H1 (cell line): ENCODE measurements around the gene LY6G5C. TPM values are rescaled to one million over a fixed set of nuclear protein-coding genes. Genes with fewer than 3 reads are reported as not detected.

Experiments
- CTCF ChIA-PET: fragments of 300-600 bp; sonication (Branson Sonifier 250); formaldehyde crosslinking; loops from one replicate; lab custom pipeline; 2021; ENCODE audit not compliant: partially characterized antibody; lab: Charles Lee
- POLR2A ChIA-PET: fragments of 300-600 bp; sonication (Branson Sonifier 250); formaldehyde crosslinking; loops from one replicate; lab custom pipeline; 2021; ENCODE audit warnings: inconsistent platforms; ENCODE audit not compliant: partially characterized antibody; lab: Charles Lee
- DNase-seq, 2 experiments: peaks; one replicate each; pipeline versions ENCODE4 v3.0.0 to v3.0.0-alpha.2; 2010 to 2022; ENCODE audit warnings: low spot score in 2 of 2, low read depth in 1 of 2, mixed read lengths in 1 of 2
- FAIRE-seq: peaks from 2 replicates; lab custom pipeline; 2011; peaks lifted over from hg19 to GRCh38; lab: Jason Lieb, UNC
- H2AFZ ChIP-seq: 2 replicates; pipeline ENCODE4 v1.8.1; 2012; ENCODE audit warnings: low read length, inconsistent platforms
- H2AK5ac ChIP-seq: 2 replicates; pipeline ENCODE4 v1.6.1; 2013; ENCODE audit warnings: low read depth, low read length
- H2BK120ac ChIP-seq: replicated peaks from 2 replicates; pipeline ENCODE3; 2013; ENCODE audit warnings: low read depth, low read length, inconsistent platforms
- H2BK12ac ChIP-seq: 2 replicates; pipeline ENCODE4 v1.6.1; 2013; ENCODE audit warnings: low read depth, low read length
- H2BK15ac ChIP-seq: 2 replicates; pipeline ENCODE4 v1.6.1; 2013; ENCODE audit warnings: low read length
- H2BK20ac ChIP-seq: 2 replicates; pipeline ENCODE4 v1.6.1; 2013; ENCODE audit warnings: low read length
- H2BK5ac ChIP-seq: 2 replicates; pipeline ENCODE4 v1.6.1; 2013; ENCODE audit warnings: low read depth, low read length
- H3K14ac ChIP-seq: 2 replicates; pipeline ENCODE4 v1.6.1; 2013; ENCODE audit warnings: inconsistent platforms; ENCODE audit not compliant: insufficient read length
- H3K18ac ChIP-seq: 2 replicates; pipeline ENCODE4 v1.6.1; 2013; ENCODE audit warnings: low read length; ENCODE audit errors: extremely low read depth
- H3K23ac ChIP-seq: 2 replicates; pipeline ENCODE4 v1.6.1; 2013; ENCODE audit warnings: inconsistent platforms; ENCODE audit not compliant: insufficient read length
- H3K23me2 ChIP-seq: 2 replicates; pipeline ENCODE4 v1.6.1; 2013; ENCODE audit warnings: low read depth, low read length
- H3K27ac ChIP-seq: 2 replicates; pipeline ENCODE4 v1.6.1; 2011; ENCODE audit warnings: low read depth, low read length, inconsistent platforms
- H3K27me3 ChIP-seq, 4 experiments: replicated peaks in 1 of 4; 1 replicate in 1 of 4; 2 replicates in 3 of 4; pipeline versions ENCODE4 v1.6.1 to v1.8.1; 2011 to 2013; ENCODE audit warnings: low read length in 3 of 4, mild to moderate bottlenecking in 3 of 4, inconsistent platforms in 2 of 4, mixed read lengths in 2 of 4, moderate library complexity in 1 of 4; ENCODE audit not compliant: control insufficient read depth in 3 of 4, insufficient read depth in 3 of 4; ENCODE audit errors: extremely low read depth in 1 of 4
- H3K36me3 ChIP-seq, 4 experiments: 2 replicates each; pipeline versions ENCODE4 v1.6.1 to v1.8.1; 2011 to 2013; ENCODE audit warnings: mild to moderate bottlenecking in 4 of 4, low read length in 3 of 4, moderate library complexity in 2 of 4, control low read depth in 1 of 4, inconsistent platforms in 1 of 4; ENCODE audit not compliant: insufficient read depth in 4 of 4, control insufficient read depth in 2 of 4
- H3K4ac ChIP-seq: replicated peaks from 2 replicates; pipeline ENCODE3; 2013; ENCODE audit warnings: low read length, low read depth, mixed read lengths, inconsistent platforms; ENCODE audit not compliant: insufficient read length
- H3K4me1 ChIP-seq, 4 experiments: replicated peaks in 1 of 4; 1 replicate in 1 of 4; 2 replicates in 3 of 4; pipeline versions ENCODE4 v1.6.1 to v1.8.1; 2011 to 2013; ENCODE audit warnings: low read length in 3 of 4, inconsistent platforms in 2 of 4, mixed read lengths in 1 of 4; ENCODE audit not compliant: insufficient read depth in 4 of 4, control insufficient read depth in 3 of 4
- H3K4me2 ChIP-seq, 2 experiments: 2 replicates each; pipeline versions ENCODE4 v1.6.1 to v1.8.1; 2011 to 2013; ENCODE audit warnings: low read depth in 2 of 2, low read length in 2 of 2, control low read depth in 1 of 2, inconsistent platforms in 1 of 2, mild to moderate bottlenecking in 1 of 2; ENCODE audit not compliant: insufficient read depth in 1 of 2
- H3K4me3 ChIP-seq, 4 experiments: fragments of 200-600, 300-600 bp in 1 of 4; sonication (generic), shearing (Covaris generic), sonication (Bioruptor Twin) in 1 of 4; 2 replicates each; pipeline versions ENCODE4 v1.5.1 to v1.8.1; 2011 to 2016; ENCODE audit warnings: low read length in 4 of 4, low read depth in 3 of 4, control low read depth in 2 of 4, inconsistent platforms in 2 of 4, mild to moderate bottlenecking in 2 of 4, mixed read lengths in 1 of 4, moderate library complexity in 1 of 4; ENCODE audit not compliant: insufficient read depth in 2 of 4; ENCODE audit errors: extremely low read depth in 1 of 4
- H3K56ac ChIP-seq: replicated peaks from 2 replicates; pipeline ENCODE3; 2013; ENCODE audit warnings: low read depth, mild to moderate bottlenecking, mixed read lengths, low read length, inconsistent platforms; ENCODE audit not compliant: insufficient read length
- H3K79me1 ChIP-seq: 2 replicates; pipeline ENCODE4 v1.6.1; 2013; ENCODE audit warnings: low read depth, low read length, control low read depth
- H3K79me2 ChIP-seq, 2 experiments: 2 replicates each; pipeline versions ENCODE4 v1.6.1 to v1.8.1; 2012 to 2013; ENCODE audit warnings: low read length in 2 of 2, mild to moderate bottlenecking in 2 of 2, inconsistent platforms in 1 of 2; ENCODE audit not compliant: insufficient read depth in 2 of 2, control insufficient read depth in 1 of 2
- H3K9ac ChIP-seq, 4 experiments: replicated peaks in 1 of 4; 1 replicate in 1 of 4; 2 replicates in 3 of 4; pipeline versions ENCODE4 v1.6.1 to v1.8.1; 2011 to 2013; ENCODE audit warnings: low read depth in 3 of 4, low read length in 3 of 4, control low read depth in 2 of 4, mild to moderate bottlenecking in 2 of 4, moderate library complexity in 2 of 4, inconsistent platforms in 1 of 4; ENCODE audit errors: extremely low read depth in 1 of 4
- H3K9me3 ChIP-seq, 2 experiments: 2 replicates each; pipeline versions ENCODE4 v1.6.1 to v1.8.1; 2012 to 2013; ENCODE audit warnings: mild to moderate bottlenecking in 2 of 2, moderate library complexity in 2 of 2, control low read depth in 1 of 2, inconsistent platforms in 1 of 2, low read depth in 1 of 2, low read length in 1 of 2, mixed read lengths in 1 of 2; ENCODE audit not compliant: insufficient read depth in 2 of 2
- H4K20me1 ChIP-seq, 2 experiments: replicated peaks in 1 of 2; 2 replicates each; pipeline versions ENCODE3 to v1.8.1; 2011 to 2013; ENCODE audit warnings: inconsistent platforms in 2 of 2, low read length in 2 of 2, mild to moderate bottlenecking in 1 of 2; ENCODE audit not compliant: insufficient read depth in 2 of 2, control insufficient read depth in 1 of 2
- H4K5ac ChIP-seq: 2 replicates; pipeline ENCODE4 v1.6.1; 2013; ENCODE audit warnings: low read length, low read depth, mixed read lengths, inconsistent platforms; ENCODE audit not compliant: insufficient read length
- H4K8ac ChIP-seq: 2 replicates; pipeline ENCODE4 v1.8.0; 2013; ENCODE audit warnings: mild to moderate bottlenecking, moderate library complexity, low read length, inconsistent platforms; ENCODE audit not compliant: insufficient read depth; ENCODE audit errors: extremely low read depth
- H4K91ac ChIP-seq: replicated peaks from 2 replicates; pipeline ENCODE3; 2013; ENCODE audit warnings: low read length, mixed read lengths, inconsistent platforms; ENCODE audit not compliant: insufficient read length
- ASH2L ChIP-seq: fragments of 200-600, 300-600 bp; sonication (generic); IDR thresholded peaks from one replicate; pipeline ENCODE4 v1.7.1; 2017; ENCODE audit warnings: low read length
- CBX8 ChIP-seq: fragments of 300-800, 300-1000 bp; sonication (generic); IDR thresholded peaks from 2 replicates; pipeline ENCODE4 v1.7.1; 2016; ENCODE audit warnings: low read depth, low read length, borderline replicate concordance
- JUN ChIP-seq: IDR thresholded peaks from 2 replicates; pipeline ENCODE4 v1.6.1; 2011; ENCODE audit warnings: low read depth, mild to moderate bottlenecking, improper control_type of control experiment, low read length
- WGBS, 2 experiments: shearing (Covaris generic) in 1 of 2; methylation state at CpG; one replicate each; pipeline versions ENCODE4 v1.1.6 to v1.1.7; 2013 to 2015; ENCODE audit warnings: low lambda C conversion rate in 2 of 2, mixed read lengths in 2 of 2, inconsistent platforms in 1 of 2, low coverage in 1 of 2, missing lambda C conversion rate in 1 of 2; ENCODE audit not compliant: insufficient replicate concordance in 2 of 2, insufficient coverage in 1 of 2, insufficient read length in 1 of 2; ENCODE audit errors: extremely low coverage in 1 of 2, missing lambda C conversion rate in 1 of 2; 5-methylcytosine and 5-hydroxymethylcytosine counted together
- polyA plus RNA-seq, 7 experiments: library from polyadenylated mRNA; depleted of rRNA in 3 of 7; stranded (reverse) in 5 of 7; unstranded in 2 of 7; fragments of >200 nt in 5 of 7; fragments of 200-250 nt in 2 of 7; gene quantifications; 1 replicate in 5 of 7; 2 replicates in 1 of 7; 4 replicates in 1 of 7; pipeline versions ENCODE4 v1.2.1 to v1.2.3, GENCODE V29; 2011 to 2013; ENCODE audit warnings: missing spikeins in 2 of 7, mixed read lengths in 2 of 7
- total RNA-seq: library from RNA; stranded (reverse); fragmentation: NEBNext Ultra II Directional; extraction: Animal tissue kit (Norgen Biotek cat#: 25700); gene quantifications from 2 replicates; pipeline ENCODE4 v1.2.1, GENCODE V29; 2021

Gene LY6G5C
- total and polyA plus RNA-seq, 2 of the 8 experiments (the other 6 are each of a cell fraction or from before 2014, with no cell fraction given), result 1.1 to 1.8 TPM

GRCh38 chr6:31713991-31714684, 33.3 kb upstream of the LY6G5C start:
- Histone ChIP-seq H3K4me3 (peak overlapping the region in 1 of 4 experiments; percentile 15; a peak in 3 of 8 replicates), H2BK15ac (peak overlapping the region; percentile 61; the same call in 1 of the 2 replicates), H2BK12ac (peak overlapping the region; percentile 86; the same call in 1 of the 2 replicates), H3K9me3 (no peaks in the 10 kb centered on the region), H3K4me2 (peak overlapping the region; percentile 51 to 52), H2BK20ac (peak overlapping the region; percentile 80; the same call in 1 of the 2 replicates), H3K79me2 (no peaks in the 10 kb centered on the region), H2AFZ (peak overlapping the region; percentile 67), H4K20me1 (no peaks in the 10 kb centered on the region), H3K9ac (no peak overlapping the region), H3K27ac (0 out of 2 replicates have a peak overlapping the region, but pooled peaks have one; percentile 0), H2BK120ac (no peak overlapping the region), H3K4me1 (peaks cover 11 to 30% (median 27%) of the 10 kb centered on the region in 4 experiments), H3K27me3 (no peaks in the 10 kb centered on the region; a peak in 1 of 7 replicates), H3K36me3 (no peaks in the 10 kb centered on the region), H3K14ac (no peak overlapping the region), H3K23me2 (peaks cover 3% of the 10 kb centered on the region; the same call in 1 of the 2 replicates), H4K8ac (peak overlapping the region; percentile 70; the same call in 1 of the 2 replicates), H4K5ac (peak overlapping the region; percentile 38), H4K91ac (peak overlapping the region; percentile 44), H3K18ac (peak overlapping the region; percentile 81), H2BK5ac (peak overlapping the region; percentile 55), H3K56ac (no peak overlapping the region), H2AK5ac (no peak overlapping the region), H3K23ac (no peak overlapping the region), H3K4ac (peak overlapping the region; percentile 19), H3K79me1 (no peaks in the 10 kb centered on the region)
- ChIA-PET POLR2A (interaction anchor here (0.5 to 4.7 kb wide), 17 partner anchors 10 to 892 kb away, joined by 3 to 36 read pairs (median 4); partner anchors contain the start of genes ABHD16A, C6orf47, CSNK2B and DDAH2), CTCF (interaction anchor here (1.0 to 5.7 kb wide), 11 partner anchors 7 to 61 kb away, joined by 3 to 39 read pairs (median 6); partner anchors contain the start of genes DDAH2, LY6G6F and MPIG6B)
- peak; percentile 38 for TF ChIP-seq ASH2L
- TF ChIP-seq CBX8, result no peak
- no peak for TF ChIP-seq JUN
- 56% methylated on average over 5 of the region's 5 CpGs; no CpG with 5 or more reads in 1 of the 2 experiments for WGBS, 2 experiments
- FAIRE-seq (no peak), DNase-seq (no peak)
